H1 (cell line): ENCODE results near the gene NEUROG1. TPM values are rescaled to one million over a fixed set of nuclear protein-coding genes. Genes with fewer than 3 reads are reported as not detected.

Experiments used
- ASH2L ChIP-seq: fragments of 200-600, 300-600 bp; sonication (generic); IDR thresholded peaks from one replicate; pipeline ENCODE4 v1.7.1; 2017; ENCODE audit warnings: low read length
- RFX5 ChIP-seq: IDR thresholded peaks from 2 replicates; pipeline ENCODE4 v1.6.1; 2011; ENCODE audit warnings: low read depth, low read length, improper control_type of control experiment, borderline replicate concordance
- TAF1 ChIP-seq: IDR thresholded peaks from 2 replicates; pipeline ENCODE4 v1.6.1; 2011; ENCODE audit warnings: mild to moderate bottlenecking, low read depth, low read length
- TEAD4 ChIP-seq: IDR thresholded peaks from 2 replicates; pipeline ENCODE4 v1.6.1; 2012; ENCODE audit warnings: low read depth, low read length, inconsistent platforms, mixed read lengths
- polyA plus RNA-seq, 7 experiments: library from polyadenylated mRNA; depleted of rRNA in 3 of 7; stranded (reverse) in 5 of 7; unstranded in 2 of 7; fragments of >200 nt in 5 of 7; fragments of 200-250 nt in 2 of 7; gene quantifications; 1 replicate in 5 of 7; 2 replicates in 1 of 7; 4 replicates in 1 of 7; pipeline versions ENCODE4 v1.2.1 to v1.2.3, GENCODE V29; 2011 to 2013; ENCODE audit warnings: missing spikeins in 2 of 7, mixed read lengths in 2 of 7
- total RNA-seq: library from RNA; stranded (reverse); fragmentation: NEBNext Ultra II Directional; extraction: Animal tissue kit (Norgen Biotek cat#: 25700); gene quantifications from 2 replicates; pipeline ENCODE4 v1.2.1, GENCODE V29; 2021
- TF ChIP-seq, protein P1 (sequence below), 3 experiments: IDR thresholded peaks; 1 replicate in 2 of 3; 2 replicates in 1 of 3; pipeline versions ENCODE4 v1.5.1 to v1.6.1; 2011; ENCODE audit warnings: low read length in 3 of 3, mild to moderate bottlenecking in 3 of 3, inconsistent platforms in 2 of 3, low read depth in 1 of 3, moderate library complexity in 1 of 3; ENCODE audit not compliant: insufficient read depth in 1 of 3; ENCODE audit errors: control extremely low read depth in 1 of 3

The NEUROG1 gene
- total and polyA plus RNA-seq, 2 of the 8 experiments (the other 6 are each of a cell fraction or from before 2014, with no cell fraction given): not detected

DNA sequence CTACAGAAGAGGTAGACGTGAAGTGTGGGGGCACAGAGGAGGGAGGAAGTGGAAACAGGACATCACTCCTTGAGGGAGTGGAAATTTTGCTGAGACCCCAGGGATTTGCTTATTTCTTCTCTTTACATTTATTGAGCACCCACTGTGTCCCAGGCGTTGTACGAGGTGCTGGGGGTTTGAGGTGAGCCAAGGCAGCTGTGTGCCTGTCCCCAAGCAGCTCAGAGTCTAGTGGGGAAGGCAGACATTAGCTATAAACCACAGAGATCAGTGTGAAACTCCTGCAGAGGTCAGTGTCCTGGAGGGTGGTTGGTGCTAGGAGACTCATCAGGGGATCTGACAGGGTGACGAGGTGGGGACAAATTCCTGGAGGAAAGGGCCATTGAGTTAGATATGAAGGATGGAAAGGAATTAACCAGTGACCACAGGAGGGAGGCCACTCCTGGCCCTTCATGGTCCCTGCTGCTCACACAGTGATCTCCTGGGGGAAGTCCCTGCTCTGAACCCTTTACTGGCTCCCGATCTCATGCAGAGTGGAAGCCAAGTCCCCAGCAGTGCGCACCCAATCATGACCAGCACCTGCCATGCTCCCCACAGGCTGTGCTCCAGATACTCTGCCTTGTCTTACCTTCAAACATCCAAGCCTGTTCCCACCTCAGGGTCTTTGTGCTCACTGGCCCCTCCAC, 46.5 kb upstream of the NEUROG1 start (continued):
- TF ChIP-seq TAF1 (no peak), TEAD4 (no peak), RFX5 (no peak), ASH2L (no peak)
- TF ChIP-seq, protein P1, sequence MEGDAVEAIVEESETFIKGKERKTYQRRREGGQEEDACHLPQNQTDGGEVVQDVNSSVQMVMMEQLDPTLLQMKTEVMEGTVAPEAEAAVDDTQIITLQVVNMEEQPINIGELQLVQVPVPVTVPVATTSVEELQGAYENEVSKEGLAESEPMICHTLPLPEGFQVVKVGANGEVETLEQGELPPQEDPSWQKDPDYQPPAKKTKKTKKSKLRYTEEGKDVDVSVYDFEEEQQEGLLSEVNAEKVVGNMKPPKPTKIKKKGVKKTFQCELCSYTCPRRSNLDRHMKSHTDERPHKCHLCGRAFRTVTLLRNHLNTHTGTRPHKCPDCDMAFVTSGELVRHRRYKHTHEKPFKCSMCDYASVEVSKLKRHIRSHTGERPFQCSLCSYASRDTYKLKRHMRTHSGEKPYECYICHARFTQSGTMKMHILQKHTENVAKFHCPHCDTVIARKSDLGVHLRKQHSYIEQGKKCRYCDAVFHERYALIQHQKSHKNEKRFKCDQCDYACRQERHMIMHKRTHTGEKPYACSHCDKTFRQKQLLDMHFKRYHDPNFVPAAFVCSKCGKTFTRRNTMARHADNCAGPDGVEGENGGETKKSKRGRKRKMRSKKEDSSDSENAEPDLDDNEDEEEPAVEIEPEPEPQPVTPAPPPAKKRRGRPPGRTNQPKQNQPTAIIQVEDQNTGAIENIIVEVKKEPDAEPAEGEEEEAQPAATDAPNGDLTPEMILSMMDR (IDR thresholded peaks at IDR 0.05; ENCODE audit: control extremely low read depth in 1 of 3, insufficient read depth in 1 of 3, low read depth in 1 of 3, low read length in 3 of 3): no peak
